ENCODE measurements around the gene RER1.

RER1 gene

DNA sequence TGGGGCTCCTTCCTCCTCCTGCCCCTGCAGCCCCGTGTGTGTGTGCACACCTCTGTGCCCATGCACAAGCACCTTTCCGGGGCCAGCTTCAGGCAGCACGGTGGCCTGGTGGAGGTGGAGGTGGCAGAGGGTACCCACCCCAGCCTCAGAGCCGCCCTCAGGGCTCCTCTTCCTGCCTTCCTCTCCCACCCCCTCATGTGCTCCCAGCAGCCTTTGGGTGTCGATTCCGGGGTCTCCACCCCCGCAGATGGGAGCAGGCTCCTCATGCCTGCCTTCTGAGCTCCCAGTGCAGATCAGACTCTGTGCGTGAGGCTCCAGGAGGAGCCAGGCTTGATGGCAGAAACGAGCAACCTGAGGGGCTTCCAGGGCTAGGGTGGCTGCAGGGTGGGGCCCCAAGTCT lies 55.2 kb downstream of the RER1 start:
- no peak overlapping the region for H3K4me3 ChIP-seq
- H3K27ac ChIP-seq: no peak overlapping the region
- TF ChIP-seq, protein P1, sequence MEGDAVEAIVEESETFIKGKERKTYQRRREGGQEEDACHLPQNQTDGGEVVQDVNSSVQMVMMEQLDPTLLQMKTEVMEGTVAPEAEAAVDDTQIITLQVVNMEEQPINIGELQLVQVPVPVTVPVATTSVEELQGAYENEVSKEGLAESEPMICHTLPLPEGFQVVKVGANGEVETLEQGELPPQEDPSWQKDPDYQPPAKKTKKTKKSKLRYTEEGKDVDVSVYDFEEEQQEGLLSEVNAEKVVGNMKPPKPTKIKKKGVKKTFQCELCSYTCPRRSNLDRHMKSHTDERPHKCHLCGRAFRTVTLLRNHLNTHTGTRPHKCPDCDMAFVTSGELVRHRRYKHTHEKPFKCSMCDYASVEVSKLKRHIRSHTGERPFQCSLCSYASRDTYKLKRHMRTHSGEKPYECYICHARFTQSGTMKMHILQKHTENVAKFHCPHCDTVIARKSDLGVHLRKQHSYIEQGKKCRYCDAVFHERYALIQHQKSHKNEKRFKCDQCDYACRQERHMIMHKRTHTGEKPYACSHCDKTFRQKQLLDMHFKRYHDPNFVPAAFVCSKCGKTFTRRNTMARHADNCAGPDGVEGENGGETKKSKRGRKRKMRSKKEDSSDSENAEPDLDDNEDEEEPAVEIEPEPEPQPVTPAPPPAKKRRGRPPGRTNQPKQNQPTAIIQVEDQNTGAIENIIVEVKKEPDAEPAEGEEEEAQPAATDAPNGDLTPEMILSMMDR (IDR thresholded peaks at IDR 0.05): no peak
- DNase-seq (ENCODE audit: low spot score): no peak

DNA sequence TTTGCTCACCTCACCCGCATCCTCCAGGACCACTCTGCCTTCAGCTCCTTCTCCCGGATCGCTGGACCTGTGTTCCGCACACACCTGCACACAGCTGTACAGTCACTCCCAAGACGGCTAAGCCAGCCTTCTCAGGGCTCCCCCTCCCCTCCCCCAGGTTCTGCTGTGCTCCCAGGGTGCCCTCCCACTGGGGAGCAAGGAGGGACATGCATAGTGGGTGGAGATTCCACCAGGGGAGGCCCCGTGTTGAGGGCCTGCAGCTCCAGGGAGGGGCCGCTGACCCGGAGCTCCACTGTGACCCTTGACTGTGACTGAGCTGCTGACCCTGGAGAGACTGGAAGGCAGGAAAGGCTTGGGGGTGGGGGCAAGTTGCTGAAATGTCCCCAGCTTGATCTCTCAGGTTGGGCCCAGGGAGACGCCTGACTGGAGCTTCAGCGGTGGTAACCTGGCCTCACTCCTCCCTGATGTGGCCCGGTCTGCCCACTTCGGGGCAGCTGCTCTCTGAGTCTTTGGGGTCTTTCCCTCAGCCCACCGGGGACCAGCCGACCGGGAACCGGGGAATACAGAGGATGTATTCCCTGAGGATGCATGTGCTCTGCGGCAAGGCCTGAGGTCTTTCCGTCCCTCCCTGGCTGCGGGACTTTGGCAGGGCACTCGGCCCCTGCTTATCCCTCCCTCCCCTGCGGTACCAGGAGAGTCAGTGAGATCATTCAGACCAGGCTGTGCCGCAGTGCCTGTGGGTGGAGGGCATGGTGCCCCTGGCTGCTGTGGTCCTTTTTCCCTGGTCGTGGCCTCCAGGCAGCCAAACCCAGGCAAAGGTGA lies 55.8 kb downstream of the RER1 start:
- no peak overlapping the region for H3K27ac ChIP-seq
- no peak for DNase-seq (ENCODE audit: low spot score)
- TF ChIP-seq, protein P1 (IDR thresholded peaks at IDR 0.05): no peak
- H3K4me3 ChIP-seq: no peak overlapping the region

DNA sequence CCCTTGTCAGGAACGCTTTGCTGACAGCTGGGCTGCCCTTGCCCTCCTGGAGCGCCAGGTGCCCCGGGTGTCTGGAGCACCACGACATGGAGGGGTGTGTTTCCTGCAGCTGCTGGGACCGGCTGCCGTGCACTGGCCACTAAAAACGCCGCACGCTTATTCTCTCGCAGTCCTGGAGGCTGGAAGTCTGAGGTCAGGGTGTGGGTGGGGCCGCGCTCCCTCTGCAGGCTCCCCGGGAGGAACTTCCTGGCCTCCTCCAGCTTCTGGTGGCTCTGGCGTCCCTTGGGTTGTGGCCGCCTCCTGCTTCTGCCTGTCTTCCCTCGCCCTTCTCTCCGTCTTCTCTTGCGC lies 56.4 kb downstream of the RER1 start:
- TF ChIP-seq, protein P1 (IDR thresholded peaks at IDR 0.05): no peak

DNA sequence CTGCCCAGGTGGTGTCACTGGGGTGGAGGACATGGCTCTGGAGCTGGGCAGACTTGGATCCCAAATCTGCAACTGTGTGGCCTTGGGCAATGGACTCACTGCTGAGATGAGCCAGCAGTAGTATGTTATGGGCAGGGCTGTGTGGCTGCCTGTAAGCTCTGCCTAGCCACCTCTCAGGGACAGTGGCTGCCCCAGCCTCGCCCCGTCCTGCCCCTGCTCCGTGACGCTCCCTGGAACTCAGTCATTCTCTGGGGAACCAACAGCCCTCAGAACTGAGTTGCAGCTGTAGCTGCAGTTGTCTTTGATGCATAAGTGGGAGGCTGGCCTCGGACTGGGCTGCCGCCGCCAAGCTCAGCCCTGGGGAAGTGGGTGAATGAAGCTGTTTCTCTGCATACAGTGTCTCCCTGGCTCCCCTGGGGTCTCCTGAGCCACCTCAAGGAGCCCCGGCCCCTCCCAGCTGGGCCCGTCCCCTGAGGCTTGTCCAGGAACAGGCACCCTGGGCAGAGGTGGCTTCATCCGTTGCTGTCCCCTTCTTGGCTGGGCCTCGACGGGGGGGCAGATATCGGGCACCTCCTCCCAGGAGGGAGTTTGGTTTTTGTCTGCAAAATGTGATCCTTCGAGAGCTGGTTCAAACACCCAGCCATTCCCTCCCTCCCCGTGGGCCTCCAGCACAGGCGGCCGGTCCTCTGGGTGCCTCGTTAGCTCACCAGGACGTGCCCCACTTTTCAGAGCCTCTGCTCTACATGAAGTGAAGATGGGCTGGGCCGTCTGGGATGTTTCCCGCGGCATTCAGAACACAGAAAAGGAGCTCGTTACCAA lies 58.2 kb downstream of the RER1 start:
- no peak overlapping the region for H3K4me3 ChIP-seq
- no peak overlapping the region for H3K27ac ChIP-seq
- DNase-seq (ENCODE audit: low spot score): no peak
- TF ChIP-seq, protein P1 (IDR thresholded peaks at IDR 0.05): no peak

More for the DNA sequence above, 56.4 kb downstream of the RER1 start:
- no peak overlapping the region for H3K27ac ChIP-seq
- DNase-seq (ENCODE audit: low spot score): no peak
- no peak overlapping the region for H3K4me3 ChIP-seq

DNA sequence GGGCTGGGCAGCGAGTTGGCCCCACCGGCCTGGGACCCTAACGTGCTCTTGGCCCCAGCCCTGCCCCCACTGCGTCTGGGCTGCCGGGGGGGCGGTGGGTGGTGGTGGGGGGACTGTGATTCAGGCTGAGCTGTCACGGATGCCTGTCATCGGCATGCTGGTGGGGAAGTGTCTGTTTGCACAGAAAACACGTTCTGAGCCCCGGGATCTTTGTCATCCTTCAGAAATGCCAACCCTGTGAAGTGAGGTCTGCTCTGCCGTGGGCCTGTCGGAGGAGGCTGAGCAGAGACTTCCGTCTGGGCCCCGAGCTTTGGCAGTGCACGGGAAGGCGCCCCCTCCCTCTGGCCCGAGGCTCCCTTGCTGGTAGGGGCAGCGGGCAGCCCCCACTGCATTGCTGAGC lies 60.1 kb downstream of the RER1 start:
- H3K27ac ChIP-seq: no peak overlapping the region

DNA sequence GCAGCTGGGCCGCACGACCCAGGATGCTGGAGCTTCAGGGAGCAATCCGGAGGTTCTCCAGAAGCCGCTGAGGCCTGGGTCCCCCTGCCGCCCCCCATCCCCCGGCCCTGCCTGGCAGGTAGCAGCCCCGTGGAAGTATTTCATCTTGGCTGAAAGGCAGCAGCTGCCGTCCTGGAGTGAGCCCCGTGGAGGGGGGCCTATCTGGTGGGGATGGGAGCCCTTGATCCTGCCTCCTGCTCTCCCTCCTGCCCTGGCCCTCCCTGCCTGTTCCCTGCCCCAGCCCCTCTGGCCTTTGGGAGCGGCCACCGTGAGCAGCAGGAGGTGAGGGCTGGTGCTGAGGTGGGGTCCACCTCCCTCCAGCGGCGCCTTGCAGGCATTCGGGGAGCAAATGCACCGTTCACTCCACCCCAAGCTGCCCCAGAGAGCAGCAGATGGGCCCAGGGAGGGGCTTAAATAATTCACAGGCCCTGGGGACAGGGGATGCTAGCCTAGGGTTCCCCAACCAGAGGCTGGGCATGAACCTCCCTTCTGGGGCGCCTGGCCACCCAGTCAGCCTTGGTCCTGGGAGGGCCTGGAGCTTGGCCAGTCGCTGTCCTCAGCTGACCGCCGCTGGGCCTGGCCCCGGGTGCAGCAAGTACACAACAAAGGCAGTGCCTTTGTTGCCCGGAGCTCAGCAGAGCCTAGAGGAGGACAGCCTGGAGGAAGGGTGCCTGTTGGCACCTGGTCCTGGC lies 60.7 kb downstream of the RER1 start:
- Histone ChIP-seq H3K27ac (no peak overlapping the region), H3K4me3 (no peak overlapping the region)
- no peak for DNase-seq (ENCODE audit: low spot score)
- TF ChIP-seq, protein P1 (IDR thresholded peaks at IDR 0.05): no peak

More for the DNA sequence above, 60.1 kb downstream of the RER1 start:
- H3K4me3 ChIP-seq: no peak overlapping the region
- TF ChIP-seq, protein P1 (IDR thresholded peaks at IDR 0.05): no peak
- DNase-seq (ENCODE audit: low spot score): no peak
